OCI-LY1 (cell line): ENCODE measurements around the gene SYF2.

Source experiments
- H2AFZ ChIP-seq: fragments of 200-600 bp; sonication (generic), shearing (Covaris generic); 2 replicates; pipeline ENCODE4 v1.6.0; 2014; ENCODE audit warnings: antibody characterized with exemption, mild to moderate bottlenecking, low read length
- H3F3A ChIP-seq: fragments of 200-600 bp; sonication (generic), shearing (Covaris generic); 2 replicates; pipeline ENCODE4 v1.6.0; 2014; ENCODE audit warnings: mild to moderate bottlenecking, antibody characterized with exemption, low read length, moderate library complexity; ENCODE audit not compliant: insufficient read depth
- H3K27ac ChIP-seq: fragments of 200-600 bp; sonication (generic); 2 replicates; pipeline ENCODE4 v1.5.1; 2014; ENCODE audit warnings: low read length, mixed run types, mild to moderate bottlenecking, low read depth; ENCODE audit not compliant: poor library complexity, severe bottlenecking
- H3K27me3 ChIP-seq: fragments of 200-600 bp; sonication (generic); 2 replicates; pipeline ENCODE4 v1.6.0; 2014; ENCODE audit warnings: antibody characterized with exemption, mild to moderate bottlenecking, low read length, moderate library complexity; ENCODE audit not compliant: insufficient read depth
- H3K36me3 ChIP-seq: fragments of 200-600 bp; sonication (generic); 2 replicates; pipeline ENCODE4 v1.6.1; 2014; ENCODE audit warnings: mild to moderate bottlenecking, antibody characterized with exemption, low read length, moderate library complexity, mixed read lengths; ENCODE audit not compliant: insufficient read depth
- H3K4me1 ChIP-seq: fragments of 200-600 bp; sonication (generic); 2 replicates; pipeline ENCODE4 v1.5.1; 2014; ENCODE audit warnings: mild to moderate bottlenecking, low read length, moderate library complexity; ENCODE audit not compliant: insufficient read depth, severe bottlenecking
- H3K4me2 ChIP-seq: fragments of 200-600 bp; sonication (generic), shearing (Covaris generic); 2 replicates; pipeline ENCODE4 v1.6.1; 2014; ENCODE audit warnings: low read length
- H3K4me3 ChIP-seq: fragments of 200-600 bp; sonication (generic); 2 replicates; pipeline ENCODE4 v1.5.1; 2014; ENCODE audit warnings: low read length, low read depth, mild to moderate bottlenecking, mixed read lengths; ENCODE audit not compliant: poor library complexity, severe bottlenecking
- H3K79me2 ChIP-seq: fragments of 200-600 bp; shearing (Covaris generic); 2 replicates; pipeline ENCODE4 v1.6.1; 2016; ENCODE audit warnings: mixed run types, low read length, mixed read lengths; ENCODE audit not compliant: insufficient read depth
- H3K9ac ChIP-seq: fragments of 200-600 bp; sonication (generic), shearing (Covaris generic); 2 replicates; pipeline ENCODE4 v1.6.1; 2014; ENCODE audit warnings: mild to moderate bottlenecking, low read length, mixed read lengths
- H3K9me2 ChIP-seq: fragments of 200-600 bp; sonication (generic), shearing (Covaris generic); 2 replicates; pipeline ENCODE4 v1.6.1; 2014; ENCODE audit warnings: low read depth, mild to moderate bottlenecking, low read length, mixed read lengths
- H3K9me3 ChIP-seq: fragments of 200-600 bp; shearing (Covaris generic); 2 replicates; pipeline ENCODE4 v1.6.1; 2014; ENCODE audit warnings: low read length, mixed read lengths
- H4K20me1 ChIP-seq: fragments of 200-600 bp; sonication (generic), shearing (Covaris generic); 2 replicates; pipeline ENCODE4 v1.6.0; 2016; ENCODE audit warnings: mild to moderate bottlenecking, low read length; ENCODE audit not compliant: insufficient read depth
- CTCF ChIP-seq: fragments of 200-600 bp; sonication (generic), shearing (Covaris generic); IDR thresholded peaks from 2 replicates; pipeline ENCODE4 v1.5.1; 2017; ENCODE audit warnings: mild to moderate bottlenecking, antibody characterized with exemption, low read length, moderate library complexity, mixed read lengths
- EZH2 ChIP-seq: fragments of 200-600 bp; sonication (generic), shearing (Covaris generic); IDR thresholded peaks from 2 replicates; pipeline ENCODE4 v1.8.0; 2017; ENCODE audit warnings: borderline replicate concordance, mixed run types, mild to moderate bottlenecking, antibody characterized with exemption, low read length, moderate library complexity, mixed read lengths

The SYF2 gene

GRCh38 chr1:25217015-25217414 lies 15.3 kb downstream of the SYF2 start:
- H3K9me3 ChIP-seq = no peaks in the 10 kb centered on the region
- H3K27me3 ChIP-seq = no peaks in the 10 kb centered on the region
- no peaks in the 10 kb centered on the region for H4K20me1 ChIP-seq
- no peak overlapping the region for H3K27ac ChIP-seq
- no peaks in the 10 kb centered on the region for H3K79me2 ChIP-seq
- no peaks in the 10 kb centered on the region for H3K9me2 ChIP-seq
- peaks cover 19% of the 10 kb centered on the region for H3K36me3 ChIP-seq
- no peaks in the 10 kb centered on the region for H3K4me1 ChIP-seq
- H3F3A ChIP-seq = no peaks in the 10 kb centered on the region
- TF ChIP-seq EZH2 = no peak
- no peak for TF ChIP-seq CTCF
- H3K4me3 ChIP-seq = no peak overlapping the region
- H3K9ac ChIP-seq = no peak overlapping the region
- no peak overlapping the region for H3K4me2 ChIP-seq
- H2AFZ ChIP-seq = no peak overlapping the region

GRCh38 chr1:25216123-25216522 lies 16.2 kb downstream of the SYF2 start:
- Histone ChIP-seq H3K4me1 (no peaks in the 10 kb centered on the region), H3K4me3 (no peak overlapping the region), H3K4me2 (no peak overlapping the region), H3K9ac (no peak overlapping the region), H3K27me3 (no peaks in the 10 kb centered on the region), H3K27ac (no peak overlapping the region), H3K36me3 (peaks cover 11% of the 10 kb centered on the region; the same call in 1 of the 2 replicates), H3K79me2 (no peaks in the 10 kb centered on the region), H3F3A (no peaks in the 10 kb centered on the region), H3K9me3 (no peaks in the 10 kb centered on the region), H3K9me2 (no peaks in the 10 kb centered on the region), H4K20me1 (no peaks in the 10 kb centered on the region), H2AFZ (no peak overlapping the region)
- TF ChIP-seq EZH2 (no peak), CTCF (no peak)

GRCh38 chr1:25212725-25213124 lies 19.6 kb downstream of the SYF2 start:
- H3K36me3 ChIP-seq = no peaks in the 10 kb centered on the region
- H4K20me1 ChIP-seq = no peaks in the 10 kb centered on the region
- no peak overlapping the region for H2AFZ ChIP-seq
- H3K9ac ChIP-seq = no peak overlapping the region
- no peaks in the 10 kb centered on the region for H3K4me1 ChIP-seq
- no peak overlapping the region for H3K4me2 ChIP-seq
- no peak overlapping the region for H3K27ac ChIP-seq
- H3K4me3 ChIP-seq = no peak overlapping the region
- no peaks in the 10 kb centered on the region for H3K9me2 ChIP-seq
- no peaks in the 10 kb centered on the region for H3K79me2 ChIP-seq
- TF ChIP-seq EZH2 = no peak
- TF ChIP-seq CTCF = no peak
- H3K9me3 ChIP-seq = no peaks in the 10 kb centered on the region
- 0 out of 2 replicates have a peak, but pooled peaks cover 1% of the 10 kb centered on the region for H3K27me3 ChIP-seq
- H3F3A ChIP-seq = no peaks in the 10 kb centered on the region
